HK-2 (cell line): ENCODE results near the gene AMER3.
"Not testable (repeated sequence)": the region's sequence is repeated elsewhere in the genome, so short reads cannot be mapped to it uniquely, and the experiment has no call there.

Experiments used
- DNase-seq: peaks from one replicate; pipeline ENCODE4 v3.0.0-alpha.2; 2018; ENCODE audit not compliant: unreplicated experiment

AMER3 gene

GRCh38 chr2:130755256-130756052 lies at the start of gene AMER3:
TSS of gene AMER3 (plus strand) at chr2:130755540. CDS start at chr2:130762073, 6,533 bp downstream.
- no peak for DNase-seq

GRCh38 chr2:130714795-130715194 lies 40.5 kb upstream of the AMER3 start:
- DNase-seq = not testable (repeated sequence)

- no peak for DNase-seq
Observed at GRCh38 chr2:130720036-130720435, 35.3 kb upstream of the AMER3 start.

- no peak for DNase-seq
Observed at GRCh38 chr2:130720528-130720927, 34.8 kb upstream of the AMER3 start.

- DNase-seq = no peak
Observed at GRCh38 chr2:130724455-130724854, 30.9 kb upstream of the AMER3 start.

- DNase-seq = no peak
Observed at GRCh38 chr2:130726614-130727180, 28.6 kb upstream of the AMER3 start.

GRCh38 chr2:130727286-130727924 lies 27.9 kb upstream of the AMER3 start:
- peak; percentile 75 for DNase-seq

- DNase-seq = no peak
Observed at GRCh38 chr2:130728007-130728454, 27.3 kb upstream of the AMER3 start.

GRCh38 chr2:130728549-130729316 lies 26.6 kb upstream of the AMER3 start, which contains the start of gene GPR148:
TSS of gene GPR148 (plus strand) at chr2:130729070. CDS start at chr2:130729152, 82 bp downstream.
- DNase-seq = no peak

- DNase-seq = no peak
Observed at GRCh38 chr2:130729322-130730299, 25.7 kb upstream of the AMER3 start.

- not testable (repeated sequence) for DNase-seq
Observed at GRCh38 chr2:130732257-130732656, 23.1 kb upstream of the AMER3 start.

GRCh38 chr2:130735200-130735599 lies 20.1 kb upstream of the AMER3 start:
- no peak for DNase-seq

GRCh38 chr2:130736487-130736886 lies 18.9 kb upstream of the AMER3 start:
- no peak for DNase-seq

- DNase-seq = no peak
Observed at GRCh38 chr2:130737592-130737991, 17.7 kb upstream of the AMER3 start.

- no peak for DNase-seq
Observed at GRCh38 chr2:130740671-130741070, 14.7 kb upstream of the AMER3 start.

- DNase-seq = no peak
Observed at GRCh38 chr2:130743278-130743677, 12.1 kb upstream of the AMER3 start.

- DNase-seq = no peak
Observed at GRCh38 chr2:130744287-130745117, 10.8 kb upstream of the AMER3 start.

GRCh38 chr2:130749078-130749477 lies 6.3 kb upstream of the AMER3 start:
- no peak for DNase-seq

- no peak for DNase-seq
Observed at GRCh38 chr2:130749641-130750040, 5.7 kb upstream of the AMER3 start.

- no peak for DNase-seq
Observed at GRCh38 chr2:130754811-130755210, 529 bp upstream of the AMER3 start.
